Thoracic aorta (tissue), 2 donors: Measurements from ENCODE around the gene PXDN. TPM values are rescaled to one million over a fixed set of nuclear protein-coding genes. Genes with fewer than 3 reads are reported as not detected.
"Not testable (repeated sequence)": the region's sequence is repeated elsewhere in the genome, so short reads cannot be mapped to it uniquely, and the experiment has no call there.

Experiments
- ATAC-seq: fragments of 150-250 bp; one replicate; pipeline ENCODE4 v1.8.0; 2017; ENCODE audit warnings: low read depth; ENCODE audit not compliant: insufficient number of reproducible peaks, low FRiP score
- DNase-seq: peaks from one replicate; pipeline ENCODE4 v3.0.0-alpha.2; 2020; ENCODE audit warnings: low spot score
- H3K27ac ChIP-seq, 2 donors: fragments of 200-600 bp; sonication (generic); 1 replicate in 1 of 2; 2 replicates in 1 of 2; pipeline ENCODE4 v1.5.1; 2016; ENCODE audit warnings: mild to moderate bottlenecking in 2 of 2, moderate library complexity in 2 of 2
- H3K27me3 ChIP-seq: fragments of 200-600 bp; sonication (generic); replicated peaks from 2 replicates; pipeline ENCODE4 v1.6.0; 2016; ENCODE audit warnings: mild to moderate bottlenecking; ENCODE audit not compliant: insufficient read depth
- H3K36me3 ChIP-seq: fragments of 200-600 bp; sonication (generic); one replicate; pipeline ENCODE4 v1.5.1; 2016
- H3K4me1 ChIP-seq, 2 donors: fragments of 200-600 bp; sonication (generic); 1 replicate in 1 of 2; 2 replicates in 1 of 2; pipeline versions ENCODE4 v1.5.1 to v1.6.0; 2016; ENCODE audit warnings: low read depth in 2 of 2, mild to moderate bottlenecking in 1 of 2; ENCODE audit not compliant: control insufficient read depth in 1 of 2
- H3K4me3 ChIP-seq: fragments of 200-600 bp; sonication (generic); 2 replicates; pipeline ENCODE4 v1.5.1; 2016; ENCODE audit warnings: mild to moderate bottlenecking
- H3K9me3 ChIP-seq: fragments of 200-600 bp; sonication (generic); 2 replicates; pipeline ENCODE4 v1.5.1; 2016
- total RNA-seq, 2 donors: library from RNA; depleted of rRNA; stranded (reverse); fragments of >200 nt; gene quantifications; one replicate each; pipeline versions ENCODE4 v1.1.0 to v1.2.3, GENCODE V29; 2016
- TF ChIP-seq, protein P1 (sequence below): fragments of 200-600 bp; sonication (generic); IDR thresholded peaks from one replicate; pipeline ENCODE4 v1.5.1; 2019; ENCODE audit warnings: antibody characterized with exemption

PXDN gene
- total RNA-seq, 2 donors from 2014 or later, result 97.5 to 114 TPM

GRCh38 chr2:1727796-1728474 is 16.4 kb downstream of the PXDN start:
- H3K4me3 ChIP-seq, result no peak overlapping the region
- H3K9me3 ChIP-seq, result no peaks in the 10 kb centered on the region
- H3K27me3 ChIP-seq, result no peaks in the 10 kb centered on the region
- H3K4me1 ChIP-seq, result peaks cover 27 to 63% of the 10 kb centered on the region in 2 donors
- no peak for DNase-seq
- H3K27ac ChIP-seq, result peak overlapping the region in 1 of 2 donors; percentile 84
- H3K36me3 ChIP-seq, result no peaks in the 10 kb centered on the region
- no peak for ATAC-seq
- TF ChIP-seq, protein P1, sequence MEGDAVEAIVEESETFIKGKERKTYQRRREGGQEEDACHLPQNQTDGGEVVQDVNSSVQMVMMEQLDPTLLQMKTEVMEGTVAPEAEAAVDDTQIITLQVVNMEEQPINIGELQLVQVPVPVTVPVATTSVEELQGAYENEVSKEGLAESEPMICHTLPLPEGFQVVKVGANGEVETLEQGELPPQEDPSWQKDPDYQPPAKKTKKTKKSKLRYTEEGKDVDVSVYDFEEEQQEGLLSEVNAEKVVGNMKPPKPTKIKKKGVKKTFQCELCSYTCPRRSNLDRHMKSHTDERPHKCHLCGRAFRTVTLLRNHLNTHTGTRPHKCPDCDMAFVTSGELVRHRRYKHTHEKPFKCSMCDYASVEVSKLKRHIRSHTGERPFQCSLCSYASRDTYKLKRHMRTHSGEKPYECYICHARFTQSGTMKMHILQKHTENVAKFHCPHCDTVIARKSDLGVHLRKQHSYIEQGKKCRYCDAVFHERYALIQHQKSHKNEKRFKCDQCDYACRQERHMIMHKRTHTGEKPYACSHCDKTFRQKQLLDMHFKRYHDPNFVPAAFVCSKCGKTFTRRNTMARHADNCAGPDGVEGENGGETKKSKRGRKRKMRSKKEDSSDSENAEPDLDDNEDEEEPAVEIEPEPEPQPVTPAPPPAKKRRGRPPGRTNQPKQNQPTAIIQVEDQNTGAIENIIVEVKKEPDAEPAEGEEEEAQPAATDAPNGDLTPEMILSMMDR, result no peak

GRCh38 chr2:1727101-1727771 is 17.1 kb downstream of the PXDN start:
- TF ChIP-seq, protein P1, result no peak
- no peaks in the 10 kb centered on the region for H3K36me3 ChIP-seq
- peak overlapping the region; percentile 27 for H3K4me3 ChIP-seq
- no peaks in the 10 kb centered on the region for H3K27me3 ChIP-seq
- no peaks in the 10 kb centered on the region for H3K9me3 ChIP-seq
- DNase-seq (no peak), ATAC-seq (no peak)
- H3K4me1 ChIP-seq, result peaks cover 31 to 63% of the 10 kb centered on the region in 2 donors
- H3K27ac ChIP-seq, result peak overlapping the region in 1 of 2 donors; percentile 12

- ATAC-seq, result no peak
- Histone ChIP-seq H3K36me3 (no peaks in the 10 kb centered on the region), H3K9me3 (no peaks in the 10 kb centered on the region), H3K27me3 (no peaks in the 10 kb centered on the region), H3K4me1 (peaks cover 37 to 62% of the 10 kb centered on the region in 2 donors), H3K4me3 (no peak overlapping the region), H3K27ac (peak overlapping the region in 1 of 2 donors; percentile 12)
- TF ChIP-seq, protein P1, result no peak
- no peak for DNase-seq
Measured at GRCh38 chr2:1726558-1726957, 17.8 kb downstream of the PXDN start.

DNA sequence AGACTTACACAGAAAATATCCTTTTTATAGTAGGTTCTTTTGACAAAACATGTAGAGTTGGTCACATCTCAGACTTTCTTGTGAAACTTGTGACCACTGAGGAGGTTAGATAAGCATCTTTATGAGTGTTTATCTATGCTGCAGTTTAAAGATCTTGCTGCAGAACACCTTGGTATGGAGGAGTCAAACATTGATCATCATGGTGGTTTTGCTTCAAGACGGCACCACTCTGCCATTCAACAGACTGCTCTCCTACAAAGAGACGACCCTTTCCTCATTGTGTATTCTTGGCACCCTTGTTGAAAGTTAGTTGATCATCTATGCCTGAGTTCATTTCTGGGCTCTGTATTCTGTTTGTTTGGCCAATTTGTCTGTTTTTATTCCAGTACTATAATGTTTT is 20.0 kb downstream of the PXDN start:
- H3K4me3 ChIP-seq, H3K27me3 ChIP-seq, H3K36me3 ChIP-seq, H3K9me3 ChIP-seq, DNase-seq, H3K27ac ChIP-seq, ATAC-seq: not testable (repeated sequence)
- peaks cover 29 to 60% of the 10 kb centered on the region in 2 donors for H3K4me1 ChIP-seq

GRCh38 chr2:1723397-1724042 is 20.8 kb downstream of the PXDN start:
- TF ChIP-seq, protein P1, result no peak
- no peak for ATAC-seq
- H3K4me1 ChIP-seq, result peaks cover 25 to 54% of the 10 kb centered on the region in 2 donors
- no peaks in the 10 kb centered on the region for H3K9me3 ChIP-seq
- no peak for DNase-seq
- no peak overlapping the region for H3K27ac ChIP-seq
- no peaks in the 10 kb centered on the region for H3K36me3 ChIP-seq
- H3K27me3 ChIP-seq, result no peaks in the 10 kb centered on the region
- no peak overlapping the region for H3K4me3 ChIP-seq
